Brain microvascular endothelial cell (primary cell): ENCODE data around the gene ITGB4.

ENCODE experiments used
- DNase-seq: peaks from one replicate; pipeline ENCODE4 v3.0.0-alpha.2; 2020
- H3K27ac ChIP-seq: fragments of 250-450 bp; sonication (Bioruptor Pico); 2 replicates; pipeline ENCODE4 v1.5.1; 2020; ENCODE audit warnings: mild to moderate bottlenecking, moderate library complexity
- H3K27me3 ChIP-seq: fragments of 250-450 bp; sonication (Bioruptor Pico); replicated peaks from 2 replicates; pipeline ENCODE4 v1.5.1; 2020; ENCODE audit warnings: mild to moderate bottlenecking
- H3K36me3 ChIP-seq: fragments of 250-450 bp; sonication (Bioruptor Pico); replicated peaks from 2 replicates; pipeline ENCODE4 v1.5.1; 2020; ENCODE audit warnings: mild to moderate bottlenecking
- H3K4me3 ChIP-seq: 2 replicates; pipeline ENCODE4 v1.5.1; 2011; ENCODE audit warnings: low read depth, mild to moderate bottlenecking, control low read depth, low read length, moderate library complexity
- CTCF ChIP-seq: IDR thresholded peaks from 2 replicates; pipeline ENCODE4 v1.5.1; 2011; ENCODE audit warnings: low read depth, mild to moderate bottlenecking, moderate library complexity, low read length, control low read depth, inconsistent platforms; ENCODE audit errors: missing control alignments
- in situ Hi-C: cut with HindIII; loops from 2 replicates; pipeline ENCODE4 v1.10.0; 2017; ENCODE audit warnings: low sequenced_read_pairs, low pct_ligation_motif_present

The ITGB4 gene

GRCh38 chr17:75748706-75749105 lies 27.4 kb downstream of the ITGB4 start:
- no peaks in the 10 kb centered on the region for H3K36me3 ChIP-seq
- no peak overlapping the region for H3K4me3 ChIP-seq
- H3K27ac ChIP-seq: no peak overlapping the region
- no peak for DNase-seq
- in situ Hi-C loops: loop anchor here (10.0 kb wide), 1 partner anchor 74 kb away; no protein-coding TSS in a partner anchor
- no peaks in the 10 kb centered on the region for H3K27me3 ChIP-seq
- TF ChIP-seq CTCF: no peak

GRCh38 chr17:75749545-75750389 lies 28.5 kb downstream of the ITGB4 start:
- H3K36me3 ChIP-seq: no peaks in the 10 kb centered on the region
- in situ Hi-C loops: loop anchor here (10.0 kb wide), 1 partner anchor 75 kb away; no protein-coding TSS in a partner anchor
- TF ChIP-seq CTCF: peak; percentile 92
- peak; percentile 63 for DNase-seq
- no peak overlapping the region for H3K27ac ChIP-seq
- no peaks in the 10 kb centered on the region for H3K27me3 ChIP-seq
- H3K4me3 ChIP-seq: no peak overlapping the region

GRCh38 chr17:75750661-75751423 lies 29.6 kb downstream of the ITGB4 start:
- no peaks in the 10 kb centered on the region for H3K36me3 ChIP-seq
- DNase-seq: no peak
- in situ Hi-C loops: no loop called here
- TF ChIP-seq CTCF: no peak
- H3K27me3 ChIP-seq: no peaks in the 10 kb centered on the region
- H3K4me3 ChIP-seq: no peak overlapping the region
- H3K27ac ChIP-seq: no peak overlapping the region

GRCh38 chr17:75751676-75752404 lies 30.6 kb downstream of the ITGB4 start:
- no peak overlapping the region for H3K4me3 ChIP-seq
- H3K27ac ChIP-seq: no peak overlapping the region
- no peak for TF ChIP-seq CTCF
- H3K27me3 ChIP-seq: no peaks in the 10 kb centered on the region
- in situ Hi-C loops: no loop called here
- DNase-seq: no peak
- H3K36me3 ChIP-seq: no peaks in the 10 kb centered on the region

- no peak for DNase-seq
- in situ Hi-C loops: no loop called here
- TF ChIP-seq CTCF: no peak
- Histone ChIP-seq H3K36me3 (no peaks in the 10 kb centered on the region), H3K4me3 (no peak overlapping the region), H3K27me3 (no peaks in the 10 kb centered on the region), H3K27ac (no peak overlapping the region)
These were observed 31.1 kb downstream of the ITGB4 start for GRCh38 chr17:75752405-75752709.
